Lower leg skin (tissue), 4 donors: ENCODE measurements around the gene CNPY1. TPM values are rescaled to one million over a fixed set of nuclear protein-coding genes. Genes with fewer than 3 reads are reported as not detected.

Experiments used
- DNase-seq, 2 donors: peaks; one replicate each; pipeline ENCODE4 v3.0.0-alpha.2; 2019; ENCODE audit warnings: low spot score in 2 of 2
- H3K4me3 ChIP-seq: fragments of 200-600 bp; sonication (generic); 2 replicates; pipeline ENCODE4 v1.5.1; 2017; ENCODE audit warnings: mild to moderate bottlenecking, low read depth; ENCODE audit not compliant: poor library complexity, severe bottlenecking
- POLR2A ChIP-seq, 2 donors: fragments of 450-650 bp; IDR thresholded peaks; one replicate each; pipeline ENCODE4 v1.6.1; 2016 to 2017; ENCODE audit warnings: antibody characterized with exemption in 2 of 2, mild to moderate bottlenecking in 1 of 2, moderate library complexity in 1 of 2
- WGBS, 2 donors: methylation state at CpG; one replicate each; pipeline ENCODE4 v1.1.5; 2018; 5-methylcytosine and 5-hydroxymethylcytosine counted together
- intact Hi-C: fragments of 100-400 bp; cut with DNase I; formaldehyde crosslinking; loops from one replicate; pipeline ENCODE4 v1.15.0; 2023; ENCODE audit warnings: low total_unique reads
- total RNA-seq, 4 donors: library from RNA; depleted of rRNA; stranded (reverse); fragments of >200 nt; gene quantifications; one replicate each; pipeline ENCODE4 v1.1.0, GENCODE V29; 2016
- TF ChIP-seq, protein P1 (sequence below), 3 donors: fragments of 450-650 bp; IDR thresholded peaks; one replicate each; pipeline ENCODE4 v1.5.1; 2016; ENCODE audit warnings: antibody characterized with exemption in 3 of 3, mild to moderate bottlenecking in 3 of 3, moderate library complexity in 2 of 3

Gene CNPY1
- total RNA-seq, 4 donors from 2014 or later, result not detected

- DNase-seq, result peak in 1 of 2 donors; percentile 17
- intact Hi-C loops, result no loop called here
- WGBS, 2 donors, result 88 to 89% methylated on average over 11 of the region's 11 CpGs
- H3K4me3 ChIP-seq, result no peak overlapping the region
- TF ChIP-seq POLR2A (IDR thresholded peaks at IDR 0.05), result no peak
- TF ChIP-seq, protein P1, sequence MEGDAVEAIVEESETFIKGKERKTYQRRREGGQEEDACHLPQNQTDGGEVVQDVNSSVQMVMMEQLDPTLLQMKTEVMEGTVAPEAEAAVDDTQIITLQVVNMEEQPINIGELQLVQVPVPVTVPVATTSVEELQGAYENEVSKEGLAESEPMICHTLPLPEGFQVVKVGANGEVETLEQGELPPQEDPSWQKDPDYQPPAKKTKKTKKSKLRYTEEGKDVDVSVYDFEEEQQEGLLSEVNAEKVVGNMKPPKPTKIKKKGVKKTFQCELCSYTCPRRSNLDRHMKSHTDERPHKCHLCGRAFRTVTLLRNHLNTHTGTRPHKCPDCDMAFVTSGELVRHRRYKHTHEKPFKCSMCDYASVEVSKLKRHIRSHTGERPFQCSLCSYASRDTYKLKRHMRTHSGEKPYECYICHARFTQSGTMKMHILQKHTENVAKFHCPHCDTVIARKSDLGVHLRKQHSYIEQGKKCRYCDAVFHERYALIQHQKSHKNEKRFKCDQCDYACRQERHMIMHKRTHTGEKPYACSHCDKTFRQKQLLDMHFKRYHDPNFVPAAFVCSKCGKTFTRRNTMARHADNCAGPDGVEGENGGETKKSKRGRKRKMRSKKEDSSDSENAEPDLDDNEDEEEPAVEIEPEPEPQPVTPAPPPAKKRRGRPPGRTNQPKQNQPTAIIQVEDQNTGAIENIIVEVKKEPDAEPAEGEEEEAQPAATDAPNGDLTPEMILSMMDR (IDR thresholded peaks at IDR 0.05), result no peak
Measured at GRCh38 chr7:155529845-155530244, 16.5 kb downstream of the CNPY1 start.

GRCh38 chr7:155529346-155529745 lies 17.0 kb downstream of the CNPY1 start:
- intact Hi-C loops, result no loop called here
- 96 to 97% methylated on average over 4 of the region's 4 CpGs for WGBS, 2 donors
- peak in 1 of 2 donors; percentile 77 for DNase-seq
- no peak overlapping the region for H3K4me3 ChIP-seq
- TF ChIP-seq, protein P1 (IDR thresholded peaks at IDR 0.05), result no peak
- no peak for TF ChIP-seq POLR2A (IDR thresholded peaks at IDR 0.05)

DNA sequence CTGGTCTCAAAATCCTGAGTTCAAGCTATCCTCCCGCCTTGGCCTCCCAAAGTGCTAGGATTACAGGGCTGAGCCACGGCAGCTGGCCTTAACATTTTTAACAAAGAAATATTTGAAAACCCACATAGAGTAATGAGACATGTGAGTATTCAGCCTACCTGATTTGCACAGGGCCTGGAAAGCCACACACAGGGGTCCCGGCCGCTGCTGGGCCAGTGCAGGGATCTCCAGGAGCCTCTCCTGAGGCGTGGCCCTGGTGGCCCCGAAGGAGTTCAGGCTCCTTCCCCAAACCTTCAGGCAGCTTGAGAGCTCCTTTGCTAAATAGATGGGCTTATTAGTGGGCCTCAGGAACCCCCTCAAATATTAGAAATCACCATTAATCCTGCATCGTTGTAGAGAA lies 18.7 kb downstream of the CNPY1 start:
- intact Hi-C loops, result no loop called here
- 84 to 86% methylated on average over 7 of the region's 7 CpGs for WGBS, 2 donors
- TF ChIP-seq, protein P1 (IDR thresholded peaks at IDR 0.05), result no peak
- no peak for TF ChIP-seq POLR2A (IDR thresholded peaks at IDR 0.05)

DNA sequence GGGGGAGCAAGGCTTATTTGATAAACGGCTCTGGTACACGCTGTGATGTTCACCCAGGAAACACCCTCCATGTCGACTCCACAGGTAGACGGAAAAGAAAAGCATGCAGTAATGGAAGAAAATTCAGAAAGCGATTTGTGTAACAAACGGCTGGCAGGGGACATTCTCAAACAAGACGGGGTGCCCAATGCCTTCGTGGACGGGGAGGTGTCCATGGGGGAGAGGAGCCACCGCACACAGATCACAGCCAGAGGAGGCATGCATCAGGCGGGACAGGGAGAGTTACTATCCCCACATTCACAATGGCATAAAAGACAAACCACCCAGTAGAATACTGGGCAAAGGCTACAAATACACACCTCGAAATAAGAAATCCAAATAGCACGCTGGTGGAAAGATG lies 20.1 kb downstream of the CNPY1 start:
- DNase-seq, result no peak
- TF ChIP-seq, protein P1 (IDR thresholded peaks at IDR 0.05), result no peak
- no peak for TF ChIP-seq POLR2A (IDR thresholded peaks at IDR 0.05)
- intact Hi-C loops, result no loop called here
- 68 to 79% methylated on average over 13 of the region's 13 CpGs for WGBS, 2 donors
- no peak overlapping the region for H3K4me3 ChIP-seq

More for the DNA sequence above, 18.7 kb downstream of the CNPY1 start:
- DNase-seq, result peak in 1 of 2 donors; percentile 74
- H3K4me3 ChIP-seq, result no peak overlapping the region

GRCh38 chr7:155524018-155524556 lies 22.3 kb downstream of the CNPY1 start:
- DNase-seq, result peak in 1 of 2 donors; percentile 71
- 69 to 74% methylated on average over 11 of the region's 11 CpGs for WGBS, 2 donors
- no peak overlapping the region for H3K4me3 ChIP-seq

More at GRCh38 chr7:155524018-155524556, 22.3 kb downstream of the CNPY1 start:
- intact Hi-C loops, result no loop called here
- TF ChIP-seq POLR2A (IDR thresholded peaks at IDR 0.05), result no peak
- TF ChIP-seq, protein P1 (IDR thresholded peaks at IDR 0.05), result no peak
